RWPE2 (cell line): ENCODE data around the gene EIF5A2.
"Not testable (repeated sequence)": the region's sequence is repeated elsewhere in the genome, so short reads cannot be mapped to it uniquely, and the experiment has no call there.

Experiments
- ATAC-seq: fragments of 200-7000 bp; cut with Tn5 transposase; 3 replicates; pipeline ENCODE4 v1.9.1; 2021; ENCODE audit warnings: low read depth
- DNase-seq: peaks from one replicate; pipeline ENCODE4 v3.0.0-alpha.2; 2020; ENCODE audit warnings: low spot score
- H3K27ac ChIP-seq: fragments of 450-650 bp; 2 replicates; pipeline ENCODE4 v1.5.1; 2017; ENCODE audit warnings: mild to moderate bottlenecking; ENCODE audit not compliant: poor library complexity, severe bottlenecking
- H3K27me3 ChIP-seq: fragments of 250-450 bp; sonication (Bioruptor Pico); 2 replicates; pipeline ENCODE4 v1.5.1; 2021; ENCODE audit warnings: mild to moderate bottlenecking, moderate library complexity; ENCODE audit not compliant: insufficient read depth, poor library complexity, severe bottlenecking
- H3K36me3 ChIP-seq: fragments of 250-450 bp; sonication (Bioruptor Pico); 2 replicates; pipeline ENCODE4 v1.5.1; 2020; ENCODE audit warnings: low read depth, mild to moderate bottlenecking, moderate library complexity
- H3K4me1 ChIP-seq: fragments of 250-450 bp; sonication (Bioruptor Pico); 2 replicates; pipeline ENCODE4 v1.5.1; 2021; ENCODE audit warnings: mild to moderate bottlenecking, moderate library complexity; ENCODE audit not compliant: insufficient read depth, poor library complexity, severe bottlenecking
- H3K4me3 ChIP-seq: fragments of 250-450 bp; sonication (Bioruptor Pico); 2 replicates; pipeline ENCODE4 v1.5.1; 2021; ENCODE audit warnings: mild to moderate bottlenecking, moderate library complexity; ENCODE audit not compliant: severe bottlenecking
- H3K9me3 ChIP-seq: fragments of 250-450 bp; sonication (Bioruptor Pico); 2 replicates; pipeline ENCODE4 v1.5.1; 2021; ENCODE audit warnings: mild to moderate bottlenecking, moderate library complexity; ENCODE audit not compliant: severe bottlenecking
- TF ChIP-seq, protein P1 (sequence below): fragments of 450-650 bp; IDR thresholded peaks from one replicate; pipeline ENCODE4 v1.5.1; 2017; ENCODE audit warnings: mild to moderate bottlenecking, moderate library complexity; ENCODE audit not compliant: poor library complexity, severe bottlenecking

Gene EIF5A2

DNA sequence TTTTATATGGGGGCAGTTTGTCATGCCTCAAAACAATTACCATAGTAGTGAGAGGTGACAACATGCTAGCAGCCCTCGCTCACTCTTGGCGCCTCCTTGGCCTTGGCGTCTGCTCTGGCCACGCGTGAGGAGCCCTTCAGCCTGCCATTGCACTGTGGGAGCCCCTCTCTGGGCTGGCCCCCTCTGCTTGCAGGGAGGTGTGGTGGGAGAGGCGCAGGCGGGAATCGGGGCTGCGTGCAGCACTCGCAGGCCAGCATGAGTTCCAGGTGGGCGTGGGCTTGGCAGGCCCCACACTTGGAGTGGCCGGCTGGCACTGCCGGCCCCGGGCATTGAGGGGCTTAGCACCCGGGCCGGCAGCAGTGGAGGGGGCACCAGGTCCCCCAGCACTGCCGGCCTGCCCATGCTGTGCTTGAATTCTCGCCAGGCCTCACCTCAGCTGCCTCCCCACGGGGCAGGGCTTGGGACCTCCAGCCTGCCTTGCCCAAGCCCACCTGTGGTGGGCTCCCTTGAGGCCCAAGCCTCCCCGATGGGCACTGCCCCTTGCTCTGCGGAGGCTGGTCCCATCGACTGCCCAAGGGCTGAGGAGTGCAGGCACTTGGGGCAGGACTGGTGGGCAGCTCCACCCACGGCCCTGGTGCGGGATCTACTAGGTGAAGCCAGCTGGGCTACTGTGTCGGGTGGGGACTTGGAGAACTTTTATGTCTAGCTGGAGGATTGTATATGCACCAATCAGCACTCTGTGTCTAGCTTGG, 38.8 kb upstream of the EIF5A2 start:
- H3K9me3 ChIP-seq = peaks cover 6% of the 10 kb centered on the region
- H3K27ac ChIP-seq = no peak overlapping the region
- no peak overlapping the region for H3K4me3 ChIP-seq
- H3K4me1 ChIP-seq = no peaks in the 10 kb centered on the region
- no peaks in the 10 kb centered on the region for H3K27me3 ChIP-seq
- H3K36me3 ChIP-seq = no peaks in the 10 kb centered on the region
- ATAC-seq (no peak), DNase-seq (no peak)
- TF ChIP-seq, protein P1, sequence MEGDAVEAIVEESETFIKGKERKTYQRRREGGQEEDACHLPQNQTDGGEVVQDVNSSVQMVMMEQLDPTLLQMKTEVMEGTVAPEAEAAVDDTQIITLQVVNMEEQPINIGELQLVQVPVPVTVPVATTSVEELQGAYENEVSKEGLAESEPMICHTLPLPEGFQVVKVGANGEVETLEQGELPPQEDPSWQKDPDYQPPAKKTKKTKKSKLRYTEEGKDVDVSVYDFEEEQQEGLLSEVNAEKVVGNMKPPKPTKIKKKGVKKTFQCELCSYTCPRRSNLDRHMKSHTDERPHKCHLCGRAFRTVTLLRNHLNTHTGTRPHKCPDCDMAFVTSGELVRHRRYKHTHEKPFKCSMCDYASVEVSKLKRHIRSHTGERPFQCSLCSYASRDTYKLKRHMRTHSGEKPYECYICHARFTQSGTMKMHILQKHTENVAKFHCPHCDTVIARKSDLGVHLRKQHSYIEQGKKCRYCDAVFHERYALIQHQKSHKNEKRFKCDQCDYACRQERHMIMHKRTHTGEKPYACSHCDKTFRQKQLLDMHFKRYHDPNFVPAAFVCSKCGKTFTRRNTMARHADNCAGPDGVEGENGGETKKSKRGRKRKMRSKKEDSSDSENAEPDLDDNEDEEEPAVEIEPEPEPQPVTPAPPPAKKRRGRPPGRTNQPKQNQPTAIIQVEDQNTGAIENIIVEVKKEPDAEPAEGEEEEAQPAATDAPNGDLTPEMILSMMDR = no peak

DNA sequence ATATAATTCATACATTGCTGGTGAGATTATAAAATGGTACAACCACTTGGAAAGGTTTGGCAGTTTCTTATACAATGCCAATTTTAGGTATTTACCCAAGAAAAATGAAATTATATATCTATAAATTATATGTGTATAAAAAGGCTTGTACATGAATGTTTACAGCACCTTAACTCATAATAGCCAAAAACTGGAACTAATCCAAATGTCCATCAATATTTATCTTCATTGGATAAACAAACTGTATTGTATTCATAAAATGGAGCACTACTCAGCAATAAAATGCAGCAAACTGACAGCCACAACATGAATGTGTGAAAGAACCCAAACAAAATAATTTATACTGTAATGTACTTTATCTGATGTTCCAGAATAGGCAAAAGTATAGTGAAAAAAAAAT, 33.6 kb upstream of the EIF5A2 start:
- no peak for ATAC-seq
- Histone ChIP-seq H3K27me3 (no peaks in the 10 kb centered on the region), H3K36me3 (no peaks in the 10 kb centered on the region), H3K9me3 (peaks cover 11% of the 10 kb centered on the region), H3K4me1 (peaks cover 4% of the 10 kb centered on the region), H3K27ac (no peak overlapping the region), H3K4me3 (no peak overlapping the region)
- DNase-seq = no peak
- TF ChIP-seq, protein P1 = no peak

DNA sequence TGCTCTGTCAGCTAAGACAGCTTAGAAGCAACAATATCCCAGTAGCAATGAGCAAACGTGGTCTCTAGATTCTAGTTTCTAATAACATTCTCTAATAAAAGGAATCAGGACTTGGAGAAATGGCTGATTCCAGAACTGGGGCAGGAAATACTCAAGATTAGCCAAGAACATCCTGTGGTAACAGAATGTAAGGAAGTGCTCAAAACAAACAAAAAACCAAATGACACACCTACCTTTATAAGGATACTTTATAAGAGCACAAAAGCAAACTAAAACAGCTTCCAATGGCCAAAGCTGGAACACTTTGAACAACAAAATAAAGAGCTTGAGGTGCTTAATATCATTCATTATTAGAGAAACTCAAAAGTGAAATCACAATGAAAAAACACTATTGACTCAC, 33.1 kb upstream of the EIF5A2 start:
- H3K9me3 ChIP-seq = peaks cover 11% of the 10 kb centered on the region
- ATAC-seq (peak; percentile 42; the same call in 1 of the 3 replicates), DNase-seq (no peak)

DNA sequence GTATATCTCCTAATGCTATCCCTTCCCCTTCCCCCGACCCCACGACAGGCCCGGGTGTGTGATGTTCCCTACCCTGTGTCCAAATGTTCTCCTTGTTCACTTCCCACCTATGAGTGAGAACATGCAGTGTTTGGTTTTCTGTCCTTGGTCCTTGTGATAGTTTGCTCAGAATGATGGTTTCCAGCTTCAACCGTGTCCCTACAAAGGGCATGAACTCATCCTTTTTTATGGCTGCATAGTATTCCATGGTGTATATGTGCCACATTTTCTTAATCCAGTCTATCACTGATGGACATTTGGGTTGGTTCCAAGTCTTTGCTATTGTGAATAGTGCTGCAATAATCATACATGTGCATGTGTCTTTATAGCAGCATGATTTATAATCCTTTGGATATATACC, 24.6 kb upstream of the EIF5A2 start:
- not testable (repeated sequence) for H3K4me1 ChIP-seq, ATAC-seq, H3K36me3 ChIP-seq, DNase-seq, H3K27ac ChIP-seq, H3K9me3 ChIP-seq, H3K4me3 ChIP-seq
- H3K27me3 ChIP-seq = peaks cover 14% of the 10 kb centered on the region

More for the DNA sequence above, 33.1 kb upstream of the EIF5A2 start:
- H3K27ac ChIP-seq = no peak overlapping the region
- TF ChIP-seq, protein P1 = no peak
- H3K4me3 ChIP-seq = no peak overlapping the region
- no peaks in the 10 kb centered on the region for H3K36me3 ChIP-seq
- no peaks in the 10 kb centered on the region for H3K27me3 ChIP-seq
- peaks cover 4% of the 10 kb centered on the region for H3K4me1 ChIP-seq

DNA sequence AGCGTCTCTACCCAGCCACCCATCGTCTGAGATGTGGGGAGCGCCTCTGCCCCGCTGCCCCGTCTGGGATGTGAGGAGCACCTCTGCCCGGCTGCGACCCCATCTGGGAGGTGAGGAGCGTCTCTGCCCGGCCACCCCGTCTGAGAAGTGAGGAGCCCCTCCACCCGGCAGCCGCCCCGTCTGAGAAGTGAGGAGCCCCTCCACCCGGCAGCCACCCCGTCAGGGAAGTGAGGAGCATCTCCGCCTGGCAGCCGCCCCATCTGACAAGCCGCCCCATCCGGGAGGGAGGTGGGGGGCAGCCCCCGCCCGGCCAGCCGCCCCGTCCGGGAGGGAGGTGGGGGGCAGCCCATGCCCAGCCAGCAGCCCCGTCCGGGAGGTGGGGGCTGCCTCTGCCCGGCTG, 15.1 kb upstream of the EIF5A2 start:
- not testable (repeated sequence) for H3K27ac ChIP-seq, ATAC-seq

DNA sequence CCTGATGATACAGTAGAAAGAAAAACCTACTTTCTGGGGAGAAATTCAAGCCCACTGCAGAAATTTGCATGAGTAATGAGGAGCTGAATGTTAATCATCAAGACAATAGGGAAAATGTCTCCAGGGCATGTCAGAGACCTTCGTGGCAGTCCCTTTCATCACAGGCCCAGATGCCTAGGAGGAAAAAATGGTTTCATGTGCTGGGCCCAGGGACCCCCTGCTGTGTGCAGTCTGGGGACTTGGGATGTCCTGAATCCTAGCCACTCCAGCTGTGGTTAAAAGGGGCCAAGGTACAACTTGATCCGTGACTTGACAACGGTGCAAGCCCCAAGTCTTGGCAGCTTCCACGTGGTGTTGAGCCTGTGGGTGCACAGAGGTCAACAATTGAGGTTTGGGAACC, 10.3 kb upstream of the EIF5A2 start:
- H3K9me3 ChIP-seq = peaks cover 5% of the 10 kb centered on the region
- H3K36me3 ChIP-seq = no peaks in the 10 kb centered on the region
- H3K4me1 ChIP-seq = no peaks in the 10 kb centered on the region
- ATAC-seq (no peak), DNase-seq (no peak)
- H3K27me3 ChIP-seq = no peaks in the 10 kb centered on the region
- no peak overlapping the region for H3K27ac ChIP-seq
- TF ChIP-seq, protein P1 = no peak
- no peak overlapping the region for H3K4me3 ChIP-seq

More for the DNA sequence above, 15.1 kb upstream of the EIF5A2 start:
- not testable (repeated sequence) for DNase-seq, H3K27me3 ChIP-seq, H3K36me3 ChIP-seq, H3K4me3 ChIP-seq, H3K9me3 ChIP-seq, H3K4me1 ChIP-seq
